GM21717 (cell line): Measurements from ENCODE around the gene CREBZF.
A peak's percentile ranks its signal among the peaks of the same experiment; 100 is the strongest.

Experiments used
- ATAC-seq: cut with Tn5 transposase; IDR thresholded peaks from one replicate; pipeline ENCODE4 v1.9.1; 2021; ENCODE audit warnings: mild to moderate bottlenecking, moderate library complexity; ENCODE audit not compliant: unreplicated experiment

The CREBZF gene

DNA sequence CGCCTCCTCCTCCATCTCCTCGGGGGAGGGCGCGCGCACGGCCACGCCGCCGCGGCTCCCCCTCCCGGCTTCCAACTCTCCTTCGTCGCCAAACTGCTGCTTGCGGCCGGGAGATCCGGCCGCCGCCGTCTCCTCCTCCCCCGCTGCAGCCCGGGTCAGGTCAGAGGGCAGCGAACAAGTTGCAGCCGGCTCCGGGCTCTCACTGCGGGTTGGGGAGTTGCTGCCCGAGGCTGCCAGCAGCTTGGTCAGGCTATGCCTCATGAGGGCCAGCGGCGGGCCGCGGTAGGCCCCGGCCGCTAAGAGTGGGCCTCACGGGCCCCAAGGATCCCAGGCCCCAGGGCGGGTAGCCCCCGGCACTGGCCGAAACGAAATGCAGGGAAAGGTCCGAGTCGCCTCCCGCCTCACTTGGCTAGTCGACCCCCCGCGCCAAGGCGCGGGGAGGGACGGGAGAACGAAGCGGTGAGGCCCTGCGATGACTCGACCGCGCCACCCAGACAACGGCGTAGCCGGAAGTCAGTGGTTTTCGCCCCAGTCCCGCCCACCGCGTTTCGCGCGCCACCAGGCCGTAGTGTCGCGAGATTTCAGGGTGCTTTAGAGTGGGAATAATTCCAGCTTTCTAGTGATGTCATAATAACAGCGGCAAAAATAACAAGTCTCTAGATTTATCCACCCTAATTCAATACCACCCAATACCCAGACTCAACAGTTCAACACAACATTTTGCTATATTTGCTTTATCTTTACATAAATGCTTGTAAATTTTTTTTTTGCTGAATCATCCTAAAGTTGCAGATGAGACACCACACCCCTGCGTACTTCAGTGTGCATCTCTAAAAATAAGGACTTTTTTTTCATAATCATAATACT is at the start of gene CREBZF:
Gene CREBZF, minus strand, starts transcription at position 515 of the 867 bp plus-strand sequence. Its CDS starts 254 bp downstream, at position 261.
- peak; percentile 91 for ATAC-seq

GRCh38 chr11:85712953-85713352 is 48.0 kb upstream of the CREBZF start:
- ATAC-seq = no peak

DNA sequence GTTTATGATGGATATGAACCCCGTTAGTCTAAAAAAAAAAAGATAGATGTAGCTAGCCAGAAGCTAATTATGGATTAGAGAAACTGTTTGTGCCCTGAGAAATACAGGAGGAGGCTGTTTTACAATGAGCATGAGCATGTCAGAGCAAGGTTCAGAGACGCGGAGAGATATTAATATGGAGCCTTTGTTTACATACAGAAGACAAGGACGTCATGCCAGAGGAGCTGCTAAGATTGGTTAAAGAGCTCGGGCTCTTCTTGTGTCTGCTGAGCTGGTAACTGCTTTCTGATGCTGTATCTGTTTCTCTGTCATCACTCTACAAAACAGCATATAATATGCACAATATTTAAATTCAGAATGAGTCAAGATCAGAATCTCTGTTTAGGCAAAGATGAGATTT is 46.0 kb upstream of the CREBZF start:
- no peak for ATAC-seq

- no peak for ATAC-seq
These were observed 45.2 kb upstream of the CREBZF start for GRCh38 chr11:85709941-85710702.

DNA sequence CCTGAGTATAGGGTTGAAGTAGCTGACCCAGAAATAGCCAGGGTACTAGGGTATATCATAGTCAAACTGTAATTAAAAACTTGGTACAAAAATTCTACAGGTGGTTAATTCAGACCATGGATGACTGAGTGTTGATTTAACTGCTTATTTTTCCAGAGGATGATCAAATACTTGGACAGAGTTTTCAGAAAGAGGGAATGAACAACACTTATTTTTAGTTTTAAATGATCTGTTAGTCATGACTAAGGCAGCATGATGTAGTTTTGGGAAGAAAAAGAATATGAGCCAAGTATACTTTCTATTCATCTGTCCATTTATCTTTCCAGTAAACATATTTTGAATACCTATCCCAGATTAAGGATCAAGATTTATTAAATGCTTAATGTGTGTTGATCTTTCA is 40.9 kb upstream of the CREBZF start:
- no peak for ATAC-seq

DNA sequence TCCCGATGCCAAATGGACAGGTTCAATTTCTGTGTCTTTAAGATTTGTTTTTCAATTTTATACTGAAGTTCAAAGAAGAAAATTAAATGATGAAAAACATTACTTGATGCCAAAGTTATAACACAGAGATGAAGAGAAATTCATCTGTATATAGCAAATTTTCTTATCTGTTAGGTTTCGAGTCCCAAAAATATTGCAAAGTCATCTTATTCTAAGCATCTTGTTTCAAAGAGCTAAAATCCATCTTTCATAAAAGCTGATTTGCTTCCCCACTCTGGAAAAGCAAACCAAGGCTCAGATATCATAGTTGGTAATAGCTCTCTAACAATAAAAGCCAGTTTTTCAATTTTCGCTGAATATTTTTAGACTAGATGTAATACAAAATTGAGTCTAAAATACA is 40.0 kb upstream of the CREBZF start:
- no peak for ATAC-seq

DNA sequence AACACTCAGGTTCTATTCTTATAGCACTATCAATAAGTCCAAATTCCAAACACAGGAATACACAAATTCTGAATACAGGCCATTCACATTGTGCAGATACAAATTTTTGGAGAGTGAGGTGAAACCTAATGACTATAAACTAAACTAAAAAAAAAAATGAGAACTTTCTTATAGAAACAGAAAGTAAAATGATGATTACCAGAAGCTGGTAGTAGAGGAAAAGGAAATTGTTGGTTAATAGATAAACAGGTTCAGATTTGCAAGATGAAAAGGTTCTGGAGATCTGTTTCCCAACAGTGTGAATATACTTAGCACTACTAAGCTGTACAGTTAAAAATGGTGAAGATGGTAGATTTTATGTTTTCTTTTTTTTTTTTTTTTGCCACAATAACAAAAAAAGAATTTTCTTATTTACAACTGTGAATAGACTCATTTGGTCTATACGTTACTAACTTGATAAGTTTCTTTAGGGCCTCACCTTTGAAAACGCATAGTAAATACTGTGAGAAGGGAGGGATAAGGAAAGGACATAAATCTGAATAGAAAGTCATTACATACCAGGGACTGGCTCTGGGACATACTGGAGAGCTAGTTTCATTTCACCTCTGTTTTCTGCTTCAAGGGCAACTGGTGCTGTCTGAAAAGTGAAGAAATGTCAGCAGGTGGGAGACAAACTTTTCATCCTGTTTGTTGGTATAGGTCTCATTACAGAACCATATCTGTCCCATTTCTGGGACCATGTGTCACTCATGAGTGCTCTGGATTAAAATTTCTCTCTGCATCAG is 35.2 kb upstream of the CREBZF start:
- peak; percentile 88 for ATAC-seq

DNA sequence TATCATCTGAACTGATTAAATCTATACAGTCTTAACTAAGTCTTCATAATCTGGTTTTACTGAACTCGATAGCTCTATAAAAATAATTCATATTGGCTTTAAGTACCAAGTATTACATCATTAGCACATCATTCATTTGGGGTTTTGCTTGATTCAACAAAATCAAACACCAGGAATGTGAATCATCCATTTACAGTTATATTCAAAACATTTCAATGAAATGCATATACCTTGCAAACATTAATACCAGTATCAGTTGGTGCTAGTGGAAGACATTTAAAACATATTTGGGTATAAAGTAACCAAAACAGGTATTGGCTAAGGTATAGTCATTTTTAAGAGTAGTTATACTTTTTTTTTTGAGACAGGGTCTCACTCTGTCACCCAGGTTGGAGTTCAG is 33.3 kb upstream of the CREBZF start:
- no peak for ATAC-seq

- peak; percentile 47 for ATAC-seq
These were observed 32.8 kb upstream of the CREBZF start for GRCh38 chr11:85697747-85698146.

GRCh38 chr11:85695546-85695945 is 30.6 kb upstream of the CREBZF start:
- no peak for ATAC-seq

DNA sequence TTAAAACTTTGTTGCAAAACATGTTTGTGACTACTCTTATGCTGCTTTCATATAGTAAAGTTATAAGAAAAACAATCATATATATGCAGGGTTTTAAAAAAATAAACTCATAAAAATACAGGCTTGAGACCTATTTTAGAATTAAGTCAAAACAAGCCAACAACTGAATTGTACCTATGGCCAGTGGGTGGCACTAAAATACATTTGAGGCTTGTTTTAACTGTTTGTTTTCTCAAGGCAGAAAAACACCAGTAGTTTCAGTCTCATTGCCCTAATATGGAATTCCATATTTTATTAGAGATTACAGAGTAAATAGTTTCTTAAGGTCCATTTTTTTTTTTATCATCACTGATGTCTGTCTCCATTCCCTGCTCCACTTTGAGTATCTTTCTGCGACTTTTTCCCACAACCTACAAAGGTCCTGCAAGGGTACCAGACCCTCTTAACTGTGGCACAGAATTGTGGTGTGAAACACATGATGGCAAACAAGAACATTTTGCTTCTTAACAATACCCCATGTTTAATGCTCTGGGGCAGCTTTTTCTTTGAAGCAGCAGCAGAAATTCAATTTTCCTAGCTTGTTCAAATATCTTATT is 29.6 kb upstream of the CREBZF start:
- no peak for ATAC-seq

DNA sequence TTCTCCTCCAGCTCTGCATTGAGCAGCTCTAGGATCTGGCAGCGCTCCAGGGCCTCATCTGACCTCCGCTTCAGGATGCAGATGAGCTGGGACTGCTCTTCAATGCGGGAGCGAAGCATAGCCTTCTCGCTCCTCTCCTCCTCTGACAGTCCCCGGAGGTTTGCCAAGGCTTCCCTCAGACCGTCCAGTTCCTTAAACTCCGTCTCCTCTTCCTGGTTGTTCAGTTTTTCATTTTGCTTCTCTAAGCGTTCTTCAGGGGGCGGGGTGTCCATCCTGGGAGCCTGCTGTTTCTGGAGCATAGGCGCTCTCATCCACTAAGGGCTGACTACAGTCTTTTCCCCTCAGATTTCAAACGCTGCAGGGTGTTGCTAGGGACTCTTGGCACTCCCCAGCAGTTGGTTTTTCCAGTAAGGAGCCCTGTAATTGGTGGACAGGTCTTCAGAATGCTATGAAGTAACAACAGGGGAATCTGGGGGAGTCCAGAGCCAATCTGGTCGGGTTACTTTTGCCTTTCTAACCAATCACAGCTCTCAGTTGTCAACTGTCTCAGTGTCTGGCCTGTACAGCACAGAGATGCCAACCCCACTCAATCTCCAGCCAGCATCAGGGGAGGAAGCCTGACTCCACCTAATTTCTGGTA is 21.0 kb upstream of the CREBZF start, which contains the start of gene CCDC89:
Gene CCDC89, minus strand, starts transcription at position 376 of the 640 bp plus-strand sequence. Its CDS starts 65 bp downstream, at position 311.
- no peak for ATAC-seq

DNA sequence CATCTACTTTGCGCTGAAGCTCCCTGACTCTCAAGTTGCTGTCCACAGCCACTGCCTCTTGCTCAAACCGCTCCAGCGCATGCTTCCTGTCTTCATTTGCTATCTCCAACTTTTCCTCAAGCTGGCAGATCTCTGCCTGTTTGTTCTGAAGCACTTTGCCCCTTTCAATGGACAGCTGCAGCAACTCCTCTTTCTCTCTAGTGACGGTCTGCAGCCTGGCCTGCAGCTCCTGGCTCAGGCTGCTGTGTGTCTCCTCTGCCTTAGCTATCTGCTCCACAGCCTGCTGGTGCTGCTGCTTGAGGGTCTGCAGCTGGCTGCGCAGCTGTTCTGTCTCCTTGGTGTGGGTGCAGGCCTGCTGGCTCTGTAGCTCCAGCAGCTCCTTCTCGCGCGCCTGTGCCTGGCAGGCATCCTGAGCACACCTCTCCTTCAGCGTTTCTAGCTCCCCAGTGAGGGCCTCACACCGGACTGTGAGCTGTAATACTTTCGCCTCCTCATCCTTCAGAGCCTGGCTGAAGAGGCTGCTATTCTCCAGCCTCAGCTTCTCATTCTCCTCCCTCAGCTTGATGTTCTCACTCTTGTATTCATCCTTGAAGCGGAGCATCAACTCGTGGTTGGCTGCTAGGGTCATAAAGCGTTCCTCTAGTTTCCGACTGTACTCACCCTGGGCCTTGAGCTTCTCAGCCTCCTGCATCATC is 20.3 kb upstream of the CREBZF start:
- no peak for ATAC-seq

DNA sequence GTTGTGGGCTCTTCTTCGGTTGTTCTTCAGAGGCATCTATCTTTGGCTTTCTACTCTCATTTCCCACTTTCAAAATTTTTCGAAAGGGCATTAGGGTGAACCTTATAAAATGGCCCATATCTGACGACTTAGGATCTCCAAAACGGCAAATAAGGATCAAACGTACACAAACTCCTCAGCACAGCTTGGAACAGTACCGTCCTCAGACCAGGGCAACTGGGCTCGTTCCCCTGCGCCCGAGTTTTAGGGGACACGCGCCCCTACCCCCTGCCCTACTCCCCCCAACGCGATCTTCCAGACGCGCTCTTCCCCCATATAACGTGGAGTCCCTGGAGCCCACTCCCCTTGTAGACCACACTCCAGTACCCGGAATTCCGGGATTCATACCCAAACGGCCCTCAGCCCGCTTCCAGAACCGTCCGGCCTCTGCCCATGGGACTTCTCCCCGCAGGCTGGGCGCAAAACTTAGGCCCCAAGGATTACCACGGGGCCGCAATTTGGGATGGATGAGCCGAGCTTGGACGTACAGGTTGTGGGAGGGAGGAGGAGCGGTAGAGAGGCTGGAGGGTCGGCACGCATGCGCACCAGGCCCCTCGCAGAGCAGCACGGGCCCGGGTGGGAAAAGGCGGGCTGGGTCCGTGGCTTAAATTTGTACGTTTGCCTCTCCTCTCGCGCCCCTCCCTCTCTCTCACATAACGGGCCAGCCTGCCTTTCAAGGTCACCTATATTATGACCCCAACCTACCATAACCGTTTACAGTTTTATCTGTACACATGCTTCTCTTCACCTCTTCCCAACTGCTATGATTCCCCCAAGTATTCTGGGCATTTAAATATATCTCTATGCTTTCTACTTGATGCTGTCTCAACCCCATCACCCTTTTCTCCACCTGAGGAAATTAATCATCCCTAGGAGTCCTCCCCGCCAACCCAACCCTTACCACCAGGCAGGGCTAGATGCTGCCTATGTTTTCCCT is 17.7 kb upstream of the CREBZF start:
- ATAC-seq = peak; percentile 86

- ATAC-seq = no peak
These were observed 16.0 kb upstream of the CREBZF start for GRCh38 chr11:85680897-85681296.

DNA sequence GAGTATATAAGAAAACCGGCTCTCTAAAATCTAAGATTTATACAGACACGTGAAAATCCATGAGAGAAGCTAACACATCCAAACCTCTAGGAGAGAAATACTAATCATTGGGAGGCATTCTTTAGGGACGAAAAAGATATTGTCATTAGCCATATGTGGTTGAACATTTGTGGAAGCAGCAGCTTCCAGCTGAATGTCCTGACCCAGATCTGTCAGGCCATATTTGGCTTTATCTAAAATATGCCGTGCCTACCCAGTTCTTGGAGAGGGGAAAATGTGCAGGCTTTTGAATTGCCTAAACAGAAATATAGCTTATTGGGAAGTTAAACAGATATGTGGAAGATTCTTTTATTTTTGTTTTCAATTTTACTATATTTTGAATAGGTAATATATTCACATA is 14.6 kb upstream of the CREBZF start:
- no peak for ATAC-seq

DNA sequence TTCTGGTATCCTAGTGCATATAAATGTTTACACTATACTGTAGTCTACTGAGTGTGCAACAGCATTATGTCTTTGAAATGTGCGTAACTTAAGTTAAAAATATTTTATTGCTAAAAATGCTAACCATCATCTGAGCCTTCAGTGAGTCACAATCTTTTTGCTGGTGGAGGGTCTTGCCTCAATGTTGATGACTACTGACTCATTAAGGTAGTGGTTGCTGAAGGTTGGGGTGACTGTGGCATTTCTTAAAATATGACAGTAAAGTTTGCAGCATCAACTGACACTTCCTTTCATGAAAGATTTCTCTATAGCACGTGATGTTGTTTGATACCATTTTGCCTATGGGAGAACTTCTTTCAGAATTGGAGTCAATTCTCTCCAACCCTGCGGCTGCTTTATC is 8.5 kb upstream of the CREBZF start:
- no peak for ATAC-seq

DNA sequence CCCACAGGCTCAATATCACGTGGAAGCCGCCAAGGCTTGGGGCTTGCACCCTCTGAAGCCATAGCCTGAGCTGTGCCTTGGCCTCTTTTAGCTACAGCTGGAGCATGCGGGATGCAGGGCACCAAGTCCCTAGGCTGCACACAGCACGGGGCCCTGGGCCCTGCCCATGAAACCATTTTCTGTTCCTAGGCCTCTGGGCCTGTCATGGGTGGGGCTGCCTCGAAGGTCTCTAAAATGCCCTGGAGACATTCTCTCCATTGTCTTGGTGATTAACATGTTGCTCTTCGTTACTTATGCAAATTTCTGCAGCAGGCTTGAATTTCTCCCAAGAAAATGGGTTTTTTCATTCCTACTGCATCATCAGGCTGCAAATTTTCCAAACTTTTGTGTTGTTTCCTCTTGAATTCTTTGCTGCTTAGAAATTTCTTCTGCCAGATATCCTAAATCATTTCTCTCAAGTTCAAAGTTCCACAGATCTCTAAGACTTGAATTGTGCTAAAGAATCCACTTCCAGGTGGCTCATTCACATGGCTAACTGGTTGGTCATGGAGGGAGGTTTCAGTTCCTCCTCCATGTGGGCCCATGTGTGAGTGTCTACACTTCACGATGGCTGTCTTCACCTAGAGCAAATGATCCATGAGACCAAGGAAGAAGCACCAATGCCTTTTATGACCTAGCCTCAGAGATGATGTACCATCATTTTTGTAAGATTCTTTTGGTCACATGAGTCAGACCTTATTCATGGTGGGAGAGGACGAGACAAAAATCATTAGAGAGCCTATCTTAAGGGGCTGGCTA is 7.4 kb upstream of the CREBZF start:
- ATAC-seq = no peak
